Karpas-422 (cell line): ENCODE data around the gene OR4C3. TPM values are rescaled to one million over a fixed set of nuclear protein-coding genes. Genes with fewer than 3 reads are reported as not detected.
"Not testable (repeated sequence)": the region's sequence is repeated elsewhere in the genome, so short reads cannot be mapped to it uniquely, and the experiment has no call there.

Experiments
- DNase-seq: peaks from one replicate; pipeline ENCODE4 v3.0.0-alpha.2; 2015
- H2AFZ ChIP-seq: fragments of 200-600 bp; sonication (generic); 2 replicates; pipeline ENCODE4 v1.6.1; 2014; ENCODE audit warnings: antibody characterized with exemption, low read length, mixed read lengths
- H3K27ac ChIP-seq: fragments of 200-600 bp; sonication (generic); 2 replicates; pipeline ENCODE4 v1.5.1; 2014; ENCODE audit warnings: mild to moderate bottlenecking, low read length, moderate library complexity
- H3K27me3 ChIP-seq: fragments of 200-600 bp; sonication (generic); 2 replicates; pipeline ENCODE4 v1.6.1; 2014; ENCODE audit warnings: low read length, mixed read lengths
- H3K36me3 ChIP-seq: fragments of 200-600 bp; sonication (generic); 2 replicates; pipeline ENCODE4 v1.6.1; 2014; ENCODE audit warnings: low read length, mixed read lengths; ENCODE audit not compliant: insufficient read depth
- H3K4me1 ChIP-seq: fragments of 200-600 bp; sonication (generic); 2 replicates; pipeline ENCODE4 v1.6.1; 2014; ENCODE audit warnings: mild to moderate bottlenecking, low read length, mixed read lengths
- H3K4me2 ChIP-seq: fragments of 200-600 bp; sonication (generic); 2 replicates; pipeline ENCODE4 v1.6.1; 2014; ENCODE audit warnings: low read length, low read depth, mild to moderate bottlenecking; ENCODE audit not compliant: poor library complexity, severe bottlenecking
- H3K4me3 ChIP-seq: fragments of 200-600 bp; sonication (generic); 2 replicates; pipeline ENCODE4 v1.5.1; 2014; ENCODE audit warnings: mild to moderate bottlenecking, antibody characterized with exemption, low read length, mixed read lengths
- H3K79me2 ChIP-seq: fragments of 200-600 bp; sonication (generic); 2 replicates; pipeline ENCODE4 v1.6.1; 2014; ENCODE audit warnings: mild to moderate bottlenecking, low read length, mixed read lengths
- H3K9ac ChIP-seq: fragments of 200-600 bp; sonication (generic); 2 replicates; pipeline ENCODE4 v1.6.0; 2014; ENCODE audit warnings: low read length
- H3K9me2 ChIP-seq: fragments of 200-600 bp; sonication (generic), shearing (Covaris generic); replicated peaks from 2 replicates; pipeline ENCODE4 v1.6.0; 2014; ENCODE audit warnings: mild to moderate bottlenecking, low read length, moderate library complexity; ENCODE audit not compliant: insufficient read depth
- H3K9me3 ChIP-seq: fragments of 300-700, 200-600 bp; sonication (generic); 2 replicates; pipeline ENCODE4 v1.6.1; 2014; ENCODE audit warnings: low read length, mixed read lengths
- H4K20me1 ChIP-seq: fragments of 200-600 bp; sonication (generic); 2 replicates; pipeline ENCODE4 v1.6.1; 2014; ENCODE audit warnings: mild to moderate bottlenecking, antibody characterized with exemption, low read length, low read depth; ENCODE audit not compliant: insufficient read depth
- total RNA-seq: library from RNA; depleted of rRNA; stranded (reverse); fragments of >200 nt; shearing (Covaris generic); gene quantifications from 2 replicates; pipeline ENCODE4 v1.2.3, GENCODE V29; 2014; ENCODE audit warnings: low replicate concordance; rRNA removed

Gene OR4C3
- not detected in 2 replicates for total RNA-seq

DNA sequence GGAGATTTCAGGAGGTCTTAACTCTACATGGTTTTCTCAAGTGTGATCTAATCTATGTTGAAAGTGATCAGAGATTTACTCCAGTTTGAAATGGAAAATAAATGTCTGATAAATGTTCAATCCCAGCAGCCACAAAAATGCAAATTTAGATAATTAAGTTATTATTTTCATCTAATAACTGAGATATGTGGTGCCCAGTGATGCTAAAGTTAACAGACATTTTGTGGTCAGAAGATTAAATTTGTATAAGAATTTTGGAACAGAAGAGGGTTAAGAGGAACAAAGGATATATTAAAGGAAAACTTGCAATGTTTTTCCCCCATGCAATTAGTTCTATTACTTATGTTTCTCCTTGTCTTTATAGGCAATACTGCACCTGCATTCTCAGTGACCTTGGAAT, at the start of gene OR4C3:
Gene OR4C3, plus strand, starts transcription at position 301 of the 400 bp plus-strand sequence. CDS start 102 bp downstream, outside the sequence.
- not testable (repeated sequence) for H3K36me3 ChIP-seq, DNase-seq, H4K20me1 ChIP-seq, H3K79me2 ChIP-seq, H3K9ac ChIP-seq, H3K4me2 ChIP-seq, H3K27me3 ChIP-seq, H3K9me2 ChIP-seq, H2AFZ ChIP-seq, H3K4me3 ChIP-seq, H3K9me3 ChIP-seq, H3K27ac ChIP-seq, H3K4me1 ChIP-seq

DNA sequence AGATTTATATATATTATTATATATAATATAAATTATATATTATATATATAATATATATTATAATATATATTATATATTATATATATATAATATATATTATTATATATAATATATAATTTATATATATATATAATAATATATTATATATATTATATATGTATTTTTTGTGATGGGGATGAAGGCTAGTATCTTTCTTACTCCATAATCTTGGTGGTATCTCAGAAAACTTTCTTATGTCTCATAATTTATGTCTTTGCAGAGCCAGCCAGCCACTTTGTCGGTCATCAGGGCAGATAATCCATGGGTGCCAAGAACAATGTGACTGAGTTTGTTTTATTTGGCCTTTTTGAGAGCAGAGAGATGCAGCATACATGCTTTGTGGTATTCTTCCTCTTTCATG, 18.8 kb upstream of the OR4C3 start, which contains the start of gene OR4S1:
Gene OR4S1, plus strand, starts transcription at position 301 of the 400 bp plus-strand sequence. Its CDS starts 0 bp downstream, at position 301.
- H3K27ac ChIP-seq: no peak within 1 kb of the TSS
- no peaks in the 10 kb centered on the region for H3K4me1 ChIP-seq
- no peaks in the 10 kb centered on the region for H3K9me3 ChIP-seq
- no peak within 1 kb of the TSS for H3K9ac ChIP-seq
- H3K27me3 ChIP-seq: no peaks in the 10 kb centered on the region
- H3K79me2 ChIP-seq: no peaks in the 10 kb centered on the region
- no peak for DNase-seq
- no peaks in the 10 kb centered on the region for H3K9me2 ChIP-seq
- H3K4me3 ChIP-seq: no peak within 1 kb of the TSS
- H3K36me3 ChIP-seq: no peaks in the 10 kb centered on the region
- H3K4me2 ChIP-seq: no peak within 1 kb of the TSS
- no peak within 1 kb of the TSS for H2AFZ ChIP-seq
- H4K20me1 ChIP-seq: no peaks in the 10 kb centered on the region

DNA sequence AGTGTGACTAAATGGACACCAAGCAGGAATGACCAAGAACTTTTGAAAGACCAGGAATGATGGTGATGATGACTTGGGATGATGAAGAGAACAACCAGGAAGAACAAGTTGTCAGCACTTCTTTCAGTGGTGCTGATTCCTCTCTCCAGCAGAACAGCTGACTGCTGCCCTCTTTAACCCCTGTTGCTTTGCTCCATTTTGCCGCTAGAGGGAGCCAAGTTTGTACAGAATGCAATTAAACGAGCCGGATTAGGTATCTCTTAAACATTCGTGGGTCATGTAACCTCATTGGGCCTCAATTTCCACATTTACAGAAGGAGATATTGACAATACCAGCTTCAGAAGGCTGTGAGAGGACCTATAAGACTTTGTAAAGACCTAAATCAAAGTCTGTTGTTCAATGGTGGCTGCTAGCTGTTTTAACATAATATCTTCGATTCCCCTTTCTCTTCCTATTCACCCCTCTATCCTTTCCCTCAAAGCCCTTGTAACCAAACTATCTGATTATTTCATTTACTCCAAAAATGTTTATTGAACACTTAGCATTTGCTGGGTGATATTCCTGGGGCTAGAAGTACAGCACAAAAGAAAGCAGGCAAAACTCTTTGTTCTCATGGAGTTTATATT, 16.8 kb upstream of the OR4C3 start:
- H3K27ac ChIP-seq: no peak overlapping the region
- no peaks in the 10 kb centered on the region for H3K27me3 ChIP-seq
- H3K4me1 ChIP-seq: no peaks in the 10 kb centered on the region
- no peaks in the 10 kb centered on the region for H3K79me2 ChIP-seq
- H3K4me3 ChIP-seq: no peak overlapping the region
- H3K9me2 ChIP-seq: no peaks in the 10 kb centered on the region
- H3K9me3 ChIP-seq: no peaks in the 10 kb centered on the region
- H4K20me1 ChIP-seq: no peaks in the 10 kb centered on the region
- no peaks in the 10 kb centered on the region for H3K36me3 ChIP-seq
- no peak overlapping the region for H2AFZ ChIP-seq
- no peak overlapping the region for H3K9ac ChIP-seq
- no peak overlapping the region for H3K4me2 ChIP-seq
- peak; percentile 93 for DNase-seq

DNA sequence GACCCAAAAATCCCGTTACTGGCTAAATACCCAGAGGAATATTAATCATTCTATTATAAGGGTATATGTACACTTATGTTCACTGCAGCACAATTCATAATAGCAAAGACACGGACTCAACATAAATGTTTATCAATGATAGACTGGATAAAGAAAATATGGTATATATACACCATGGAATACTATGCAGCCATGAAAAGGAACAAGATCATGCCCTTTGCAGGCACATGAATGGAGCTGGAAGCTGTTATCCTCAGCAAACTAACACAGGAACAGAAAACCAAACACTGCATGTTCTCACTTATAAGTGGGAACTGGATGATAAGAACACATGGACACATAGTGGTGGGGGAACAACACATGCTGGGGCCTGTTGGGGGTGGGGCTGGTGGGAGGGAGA, 11.1 kb upstream of the OR4C3 start:
- H3K4me1 ChIP-seq, H3K9ac ChIP-seq, H2AFZ ChIP-seq, H3K27me3 ChIP-seq, H3K4me3 ChIP-seq, H3K9me2 ChIP-seq, H3K27ac ChIP-seq, DNase-seq, H4K20me1 ChIP-seq, H3K4me2 ChIP-seq, H3K36me3 ChIP-seq, H3K9me3 ChIP-seq, H3K79me2 ChIP-seq: not testable (repeated sequence)

DNA sequence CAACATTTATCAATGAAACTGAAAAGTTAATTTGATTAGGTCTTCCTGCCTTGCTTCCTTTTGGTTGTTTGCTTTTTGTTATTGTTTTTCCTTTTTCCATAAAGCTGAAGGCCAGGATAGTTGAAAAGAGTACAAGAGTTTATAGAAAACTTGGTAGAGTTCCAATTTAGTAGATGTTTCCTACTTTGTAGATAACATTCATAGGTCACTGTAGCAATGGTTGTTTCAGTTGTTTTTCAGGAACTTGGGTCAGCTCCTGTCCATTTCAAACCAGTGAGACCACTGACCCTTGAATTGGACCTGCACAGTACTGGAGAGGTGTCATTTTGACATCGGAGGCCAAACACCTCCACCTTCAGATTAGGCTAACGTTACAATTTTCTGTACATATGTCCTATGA, 4.9 kb upstream of the OR4C3 start:
- H3K4me2 ChIP-seq, H3K9me3 ChIP-seq, H3K79me2 ChIP-seq, H3K9me2 ChIP-seq, H3K27me3 ChIP-seq, H3K36me3 ChIP-seq, H3K4me3 ChIP-seq, H4K20me1 ChIP-seq, H2AFZ ChIP-seq, H3K27ac ChIP-seq, H3K4me1 ChIP-seq, H3K9ac ChIP-seq: not testable (repeated sequence)
- DNase-seq: peak; percentile 34

DNA sequence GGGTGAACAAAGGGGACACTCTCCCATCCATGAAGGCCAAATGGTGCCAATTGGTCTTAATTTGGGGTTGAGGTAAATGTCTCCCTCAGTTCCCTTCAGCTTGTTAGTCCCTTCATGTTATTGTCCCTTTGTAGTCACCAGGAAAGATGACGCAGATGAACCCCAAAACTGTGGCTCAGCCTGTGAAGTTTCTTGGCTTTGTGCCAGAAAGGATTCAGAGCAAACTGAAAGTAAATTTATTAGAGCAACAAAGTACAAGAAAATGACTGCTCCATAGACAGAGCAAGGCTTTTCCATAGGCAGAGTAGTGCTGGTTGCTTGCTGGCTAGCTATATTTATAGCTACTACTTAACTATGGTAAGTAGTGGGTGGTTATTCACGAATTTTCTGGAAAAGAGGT, 16.7 kb downstream of the OR4C3 start:
- Histone ChIP-seq H3K9me3 (no peaks in the 10 kb centered on the region), H3K36me3 (no peaks in the 10 kb centered on the region), H3K4me2 (no peak overlapping the region), H3K4me3 (no peak overlapping the region), H4K20me1 (no peaks in the 10 kb centered on the region), H3K79me2 (no peaks in the 10 kb centered on the region), H3K27ac (no peak overlapping the region), H3K27me3 (no peaks in the 10 kb centered on the region), H3K9ac (no peak overlapping the region), H3K9me2 (no peaks in the 10 kb centered on the region), H3K4me1 (no peaks in the 10 kb centered on the region; the same call in 1 of the 2 replicates), H2AFZ (no peak overlapping the region)
- DNase-seq: no peak

DNA sequence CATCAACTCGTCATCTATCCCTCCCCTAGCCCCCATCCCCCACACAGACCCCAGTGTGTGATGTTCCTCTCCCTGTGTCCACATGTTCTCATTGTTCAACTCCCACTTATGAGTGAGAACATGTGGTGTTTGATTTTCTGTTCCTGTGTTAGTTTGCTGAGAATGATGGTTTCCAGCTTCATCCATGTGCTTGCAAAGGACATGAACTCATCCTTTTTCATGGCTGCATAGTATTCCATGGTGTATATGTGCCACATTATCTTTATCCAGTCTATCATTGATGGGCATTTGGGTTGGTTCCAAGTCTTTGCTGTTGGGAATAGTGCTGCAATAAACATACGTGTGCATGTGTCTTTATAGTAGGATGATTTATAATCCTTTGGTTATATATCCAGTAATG, 17.8 kb downstream of the OR4C3 start:
- not testable (repeated sequence) for H3K79me2 ChIP-seq, DNase-seq, H3K4me3 ChIP-seq, H3K27me3 ChIP-seq, H3K9ac ChIP-seq, H4K20me1 ChIP-seq, H2AFZ ChIP-seq, H3K4me1 ChIP-seq, H3K9me3 ChIP-seq, H3K9me2 ChIP-seq, H3K36me3 ChIP-seq, H3K4me2 ChIP-seq, H3K27ac ChIP-seq

DNA sequence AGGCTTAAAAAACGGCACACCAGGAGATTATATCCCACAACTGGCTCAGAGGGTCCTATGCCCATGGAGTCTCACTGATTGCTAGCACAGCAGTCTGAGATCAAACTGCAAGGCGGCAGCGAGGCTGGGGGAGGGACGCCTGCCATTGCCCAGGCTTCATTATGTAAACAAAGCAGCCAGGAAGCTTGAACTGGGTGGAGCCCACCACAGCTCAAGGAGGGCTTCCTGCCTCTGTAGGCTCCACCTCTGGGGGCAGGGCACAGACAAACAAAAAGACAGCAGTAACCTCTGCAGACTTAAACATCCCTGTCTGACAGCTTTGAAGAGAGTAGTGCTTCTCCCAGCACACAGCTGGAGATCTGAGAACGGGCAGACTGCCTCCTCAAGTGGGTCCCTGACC, 21.6 kb downstream of the OR4C3 start:
- H3K9ac ChIP-seq, H3K4me3 ChIP-seq, DNase-seq, H3K27me3 ChIP-seq, H2AFZ ChIP-seq, H3K9me3 ChIP-seq, H3K4me1 ChIP-seq, H3K36me3 ChIP-seq, H3K27ac ChIP-seq, H4K20me1 ChIP-seq, H3K79me2 ChIP-seq, H3K4me2 ChIP-seq, H3K9me2 ChIP-seq: not testable (repeated sequence)

DNA sequence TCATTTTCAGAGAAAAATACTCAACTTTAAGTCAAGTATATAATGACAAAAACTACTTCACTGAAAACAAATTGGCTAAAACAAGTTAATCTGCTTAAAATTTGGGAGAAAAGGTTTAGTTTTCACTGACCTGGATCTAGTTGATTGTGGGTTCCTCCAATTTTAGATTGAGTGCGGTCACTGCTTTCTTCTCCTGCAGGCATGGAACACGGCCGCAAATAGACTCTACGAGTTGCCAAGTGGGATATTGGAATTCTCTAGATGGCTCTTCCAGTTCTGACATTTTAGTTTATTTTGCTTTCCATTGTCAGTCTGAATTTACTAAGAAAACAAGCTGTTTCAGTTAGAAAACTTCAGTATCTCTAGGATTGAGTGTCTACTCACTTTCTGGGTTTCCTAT, 29.3 kb downstream of the OR4C3 start:
- no peaks in the 10 kb centered on the region for H3K27me3 ChIP-seq
- no peak for DNase-seq
- no peaks in the 10 kb centered on the region for H3K79me2 ChIP-seq
- no peak overlapping the region for H3K27ac ChIP-seq
- no peaks in the 10 kb centered on the region for H3K36me3 ChIP-seq
- no peak overlapping the region for H2AFZ ChIP-seq
- H3K9me3 ChIP-seq: no peaks in the 10 kb centered on the region
- no peak overlapping the region for H3K4me3 ChIP-seq
- H4K20me1 ChIP-seq: no peaks in the 10 kb centered on the region
- no peaks in the 10 kb centered on the region for H3K9me2 ChIP-seq
- H3K4me1 ChIP-seq: peaks cover 5% of the 10 kb centered on the region; the same call in 1 of the 2 replicates
- H3K9ac ChIP-seq: no peak overlapping the region
- no peak overlapping the region for H3K4me2 ChIP-seq
